ENCODE measurements around the gene PINK1. TPM values are rescaled to one million over a fixed set of nuclear protein-coding genes. Genes with fewer than 3 reads are reported as not detected.

Gene PINK1
- total and polyA plus RNA-seq, 2 of the 13 experiments (the other 11 are each of a cell fraction or from before 2014, with no cell fraction given) = 15.3 to 16.1 TPM

DNA sequence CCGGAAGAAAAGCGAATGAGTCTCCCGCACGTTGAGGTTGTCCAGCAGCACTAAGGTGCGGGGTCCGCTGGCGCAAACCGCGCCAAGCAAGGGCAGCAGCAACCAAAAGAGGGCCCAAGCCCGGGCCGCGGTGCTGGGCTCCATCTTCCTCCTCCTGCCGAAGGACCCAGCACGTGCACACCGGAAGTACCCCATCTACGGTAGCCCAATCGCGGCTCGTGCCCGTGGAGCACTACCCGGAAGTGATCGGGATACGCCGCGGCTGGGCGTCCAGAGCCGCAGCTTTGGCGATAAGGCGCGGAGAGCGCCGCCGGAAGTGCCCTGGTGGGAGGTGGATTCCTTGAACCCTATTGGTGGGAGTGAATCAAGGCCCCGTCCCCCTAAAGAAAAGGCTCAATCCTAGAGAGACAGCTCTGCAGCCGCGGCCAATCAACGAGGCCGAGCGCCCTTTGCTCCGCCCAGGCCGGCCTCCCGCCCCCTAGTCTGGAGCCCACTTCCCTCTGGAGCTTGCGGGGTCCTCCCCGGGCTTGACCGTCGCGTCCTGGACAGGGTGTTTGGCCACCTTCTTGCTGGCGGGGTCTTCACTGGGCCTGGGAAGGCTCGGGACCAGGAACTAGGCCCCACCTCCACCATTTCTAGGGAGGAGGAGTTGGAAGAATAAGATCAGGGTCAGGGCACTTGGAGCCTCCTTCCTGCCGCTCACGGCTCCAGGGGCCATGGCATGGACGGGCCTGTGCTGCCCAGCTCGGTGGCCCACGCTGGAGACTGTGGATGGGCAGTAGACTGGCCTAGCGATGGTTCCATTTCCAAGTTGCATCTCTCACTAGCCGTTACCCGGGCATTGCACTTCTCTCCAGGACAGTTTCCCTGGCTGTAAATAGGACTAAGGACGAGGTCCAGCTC is 28.2 kb downstream of the PINK1 start, which contains the start of gene DDOST (continued):
- TF ChIP-seq ZFX (CRISPR knock-in tag; IDR thresholded peaks at IDR 0.05; ENCODE audit: low read depth) (peak; percentile 94), ZNF432 (CRISPR knock-in tag; IDR thresholded peaks at IDR 0.05; ENCODE audit: borderline replicate concordance) (no peak), ZSCAN31 (CRISPR knock-in tag; IDR thresholded peaks at IDR 0.05; ENCODE audit: low read depth) (peak; percentile 64; the same call in 1 of the 2 replicates), NR2F1 (CRISPR knock-in tag; IDR thresholded peaks at IDR 0.05) (no peak), E2F1 (CRISPR knock-in tag; IDR thresholded peaks at IDR 0.05) (peak; percentile 64; the same call in 1 of the 2 replicates), ZIK1 (CRISPR knock-in tag; IDR thresholded peaks at IDR 0.05; ENCODE audit: borderline replicate concordance, low read depth) (0 out of 2 replicates have a peak, but pooled peaks have one; percentile 5), CBFB (CRISPR knock-in tag; IDR thresholded peaks at IDR 0.05) (peak; percentile 78), ZNF781 (CRISPR knock-in tag; IDR thresholded peaks at IDR 0.05; ENCODE audit: borderline replicate concordance, not compliant biosample characterization) (no peak), ATF1 (CRISPR knock-in tag; IDR thresholded peaks at IDR 0.05) (peak; percentile 56; the same call in 1 of the 2 replicates), ETV5 (CRISPR knock-in tag; IDR thresholded peaks at IDR 0.05; ENCODE audit: borderline replicate concordance) (peak; percentile 82), ZBTB44 (CRISPR knock-in tag; IDR thresholded peaks at IDR 0.05) (no peak; the same call in 1 of the 2 replicates), ERF (CRISPR knock-in tag; IDR thresholded peaks at IDR 0.05) (no peak; the same call in 1 of the 2 replicates), PRDM4 (CRISPR knock-in tag; IDR thresholded peaks at IDR 0.05; ENCODE audit: borderline replicate concordance) (no peak), ZNF3 (CRISPR knock-in tag; IDR thresholded peaks at IDR 0.05) (peak; percentile 72; the same call in 1 of the 2 replicates), MTF2 (CRISPR knock-in tag; IDR thresholded peaks at IDR 0.05; ENCODE audit: borderline replicate concordance) (no peak), EHMT2 (IDR thresholded peaks at IDR 0.05; ENCODE audit: borderline replicate concordance, low read depth, low read length) (no peak), FLYWCH1 (CRISPR knock-in tag; IDR thresholded peaks at IDR 0.05) (no peak), RFX1 (IDR thresholded peaks at IDR 0.05) (no peak), ATF7-NPFF (CRISPR knock-in tag; IDR thresholded peaks at IDR 0.05; ENCODE audit: low read depth) (peak; percentile 22; the same call in 1 of the 2 replicates), ZNF75D (CRISPR knock-in tag; IDR thresholded peaks at IDR 0.05; ENCODE audit: borderline replicate concordance) (no peak)
- TF ChIP-seq, protein P1, sequence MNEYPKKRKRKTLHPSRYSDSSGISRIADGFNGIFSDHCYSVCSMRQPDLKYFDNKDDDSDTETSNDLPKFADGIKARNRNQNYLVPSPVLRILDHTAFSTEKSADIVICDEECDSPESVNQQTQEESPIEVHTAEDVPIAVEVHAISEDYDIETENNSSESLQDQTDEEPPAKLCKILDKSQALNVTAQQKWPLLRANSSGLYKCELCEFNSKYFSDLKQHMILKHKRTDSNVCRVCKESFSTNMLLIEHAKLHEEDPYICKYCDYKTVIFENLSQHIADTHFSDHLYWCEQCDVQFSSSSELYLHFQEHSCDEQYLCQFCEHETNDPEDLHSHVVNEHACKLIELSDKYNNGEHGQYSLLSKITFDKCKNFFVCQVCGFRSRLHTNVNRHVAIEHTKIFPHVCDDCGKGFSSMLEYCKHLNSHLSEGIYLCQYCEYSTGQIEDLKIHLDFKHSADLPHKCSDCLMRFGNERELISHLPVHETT (CRISPR knock-in tag; conservative IDR thresholded peaks at IDR 0.05) = peak; percentile 45; the same call in 1 of the 2 replicates

Measured in HepG2 (cell line).